GM12874 (cell line): ENCODE results near the gene SUSD2.

Source experiments
- CTCF ChIP-seq: IDR thresholded peaks from 2 replicates; pipeline ENCODE4 v1.5.1; 2011; ENCODE audit warnings: low read depth, mild to moderate bottlenecking, control low read depth, low read length, moderate library complexity; ENCODE audit not compliant: insufficient read depth

SUSD2 gene

GRCh38 chr22:24187731-24188644 is 6.7 kb downstream of the SUSD2 start:
- TF ChIP-seq CTCF, result no peak

- no peak for TF ChIP-seq CTCF
These were observed 7.5 kb downstream of the SUSD2 start for GRCh38 chr22:24188705-24189248.

DNA sequence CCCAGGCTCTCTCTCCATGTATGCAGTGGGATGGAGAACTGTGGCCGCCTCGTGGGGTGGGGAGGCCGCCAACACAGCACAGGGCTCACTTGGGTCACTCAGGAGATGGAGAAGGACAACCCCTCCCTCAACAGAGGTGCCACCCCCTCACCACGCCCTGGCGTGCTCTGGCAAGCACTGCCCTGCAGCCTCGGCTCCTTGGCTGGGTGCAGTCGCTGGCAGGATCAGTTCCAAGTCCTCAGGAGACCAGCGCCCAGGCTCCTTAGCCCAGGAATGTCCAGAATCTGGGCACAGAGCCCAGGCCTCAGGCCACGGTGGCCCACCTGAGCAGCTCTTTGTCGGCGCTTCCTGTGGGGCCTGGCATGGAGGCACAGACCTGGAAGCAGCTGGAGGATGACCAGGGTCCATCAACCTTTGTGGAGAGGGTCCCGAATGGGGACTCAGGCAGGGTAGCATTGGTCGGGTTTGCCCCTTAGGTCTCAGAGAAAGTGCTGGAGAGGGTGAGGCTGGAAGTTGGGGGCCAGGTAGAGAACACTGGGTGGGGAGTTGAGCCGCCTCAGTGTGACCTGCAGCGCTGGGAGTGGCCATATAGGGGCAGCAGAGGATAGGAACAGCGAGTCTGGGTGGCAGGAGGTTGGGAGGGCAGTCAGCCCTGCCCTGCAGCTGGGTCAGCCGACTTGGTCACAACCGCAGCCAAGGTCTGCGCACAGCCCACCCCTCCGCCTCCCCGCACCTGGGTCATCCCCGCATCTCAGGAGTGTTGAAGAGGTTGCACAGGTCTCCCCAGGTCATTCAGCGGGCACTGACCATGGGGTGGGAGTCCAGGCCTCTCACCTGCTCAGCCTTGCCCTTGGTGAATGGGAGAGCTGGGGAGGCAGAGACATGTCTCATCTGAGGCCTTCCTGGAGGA is 8.2 kb downstream of the SUSD2 start:
- peak; percentile 89 for TF ChIP-seq CTCF

GRCh38 chr22:24190159-24190540 is 8.9 kb downstream of the SUSD2 start:
- no peak for TF ChIP-seq CTCF

DNA sequence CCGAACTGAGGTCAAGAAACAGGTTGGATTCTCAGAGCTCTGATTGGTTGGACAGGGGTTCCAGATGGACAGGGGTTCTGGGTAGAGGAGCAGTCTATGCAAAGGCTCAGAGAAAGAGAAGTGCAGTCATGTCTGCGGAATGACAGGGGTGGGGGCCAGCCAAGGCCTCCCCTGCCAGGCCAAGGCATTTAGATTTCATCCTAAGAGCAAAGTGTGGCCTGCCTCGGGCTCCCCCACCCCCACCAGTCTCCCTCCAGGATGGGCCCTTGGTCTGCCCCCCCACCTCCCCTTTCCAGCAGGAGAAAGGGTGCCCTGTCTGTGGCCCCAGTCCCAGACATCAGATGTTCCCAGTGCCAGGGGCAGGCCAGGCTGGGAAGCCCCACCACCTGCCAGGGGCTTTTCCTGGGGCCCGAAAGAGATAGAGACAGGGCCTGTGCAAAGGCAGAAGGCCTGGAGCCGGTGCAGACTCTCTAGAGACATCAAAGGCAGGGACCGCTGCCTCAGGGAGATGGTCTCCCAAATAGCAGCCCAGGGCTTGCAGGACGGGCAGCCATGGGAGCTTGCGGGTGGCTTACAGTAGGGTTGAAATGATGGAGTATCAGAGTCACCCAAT is 9.4 kb downstream of the SUSD2 start:
- no peak for TF ChIP-seq CTCF

- no peak for TF ChIP-seq CTCF
These were observed 10.1 kb downstream of the SUSD2 start for GRCh38 chr22:24191381-24191841.
